Measurements from ENCODE around the gene PIP5K1B. TPM values are rescaled to one million over a fixed set of nuclear protein-coding genes. Genes with fewer than 3 reads are reported as not detected.

Gene PIP5K1B
- total and polyA plus RNA-seq, 2 donors (not counting 3 experiments of a cell fraction or from before 2014, with no cell fraction given) = 0.27 TPM; not detected in 1

- Histone ChIP-seq H3K36me3 (ENCODE audit: control insufficient read depth in 2 of 2, extremely low read depth in 1 of 2, insufficient read depth in 2 of 2, low read length in 2 of 2) (no peaks in the 10 kb centered on the region), H3K9me3 (replicated peaks; ENCODE audit: control insufficient read depth, insufficient read depth, low read length) (no peaks in the 10 kb centered on the region), H3K4me1 (ENCODE audit: control insufficient read depth, extremely low read depth, insufficient read depth, low read length) (no peaks in the 10 kb centered on the region), H3K79me2 (ENCODE audit: control insufficient read depth, insufficient read depth, low read length) (no peaks in the 10 kb centered on the region), H3K27me3 (ENCODE audit: control insufficient read depth in 2 of 2, insufficient read depth in 2 of 2, low read length in 2 of 2) (peaks cover 0 to 4% of the 10 kb centered on the region in 2 experiments), H2AFZ (ENCODE audit: low read depth, low read length) (no peak overlapping the region), H3K4me3 (replicated peaks in 1 of 3; ENCODE audit: insufficient read depth in 1 of 3, low read depth in 1 of 3, low read length in 3 of 3) (no peak overlapping the region), H4K20me1 (replicated peaks; ENCODE audit: control insufficient read depth, extremely low read depth, insufficient read depth, low read length) (no peaks in the 10 kb centered on the region), H3K9ac (replicated peaks; ENCODE audit: extremely low read depth, insufficient read depth, low read length) (no peak overlapping the region), H3K9me1 (replicated peaks; ENCODE audit: control insufficient read depth, extremely low read depth, insufficient read depth, low read length) (no peaks in the 10 kb centered on the region), H3K27ac (ENCODE audit: insufficient read depth, low read depth, low read length) (no peak overlapping the region), H3K4me2 (ENCODE audit: insufficient read depth, low read length) (no peak overlapping the region)
- intact Hi-C loops (cut with micrococcal nuclease) = no loop called here
- no peak for TF ChIP-seq POLR2A (IDR thresholded peaks at IDR 0.05; ENCODE audit: low read depth, low read length)
- no peak for TF ChIP-seq GATA2 (IDR thresholded peaks at IDR 0.05; ENCODE audit: insufficient read depth, insufficient read length, low read depth, low read length)
- TF ChIP-seq JUN (IDR thresholded peaks at IDR 0.05; ENCODE audit: borderline replicate concordance, insufficient read depth, insufficient read length, low read depth) = no peak
- no peak for TF ChIP-seq MYC (IDR thresholded peaks at IDR 0.05; ENCODE audit: low read depth, low read length)
- TF ChIP-seq, protein P1, sequence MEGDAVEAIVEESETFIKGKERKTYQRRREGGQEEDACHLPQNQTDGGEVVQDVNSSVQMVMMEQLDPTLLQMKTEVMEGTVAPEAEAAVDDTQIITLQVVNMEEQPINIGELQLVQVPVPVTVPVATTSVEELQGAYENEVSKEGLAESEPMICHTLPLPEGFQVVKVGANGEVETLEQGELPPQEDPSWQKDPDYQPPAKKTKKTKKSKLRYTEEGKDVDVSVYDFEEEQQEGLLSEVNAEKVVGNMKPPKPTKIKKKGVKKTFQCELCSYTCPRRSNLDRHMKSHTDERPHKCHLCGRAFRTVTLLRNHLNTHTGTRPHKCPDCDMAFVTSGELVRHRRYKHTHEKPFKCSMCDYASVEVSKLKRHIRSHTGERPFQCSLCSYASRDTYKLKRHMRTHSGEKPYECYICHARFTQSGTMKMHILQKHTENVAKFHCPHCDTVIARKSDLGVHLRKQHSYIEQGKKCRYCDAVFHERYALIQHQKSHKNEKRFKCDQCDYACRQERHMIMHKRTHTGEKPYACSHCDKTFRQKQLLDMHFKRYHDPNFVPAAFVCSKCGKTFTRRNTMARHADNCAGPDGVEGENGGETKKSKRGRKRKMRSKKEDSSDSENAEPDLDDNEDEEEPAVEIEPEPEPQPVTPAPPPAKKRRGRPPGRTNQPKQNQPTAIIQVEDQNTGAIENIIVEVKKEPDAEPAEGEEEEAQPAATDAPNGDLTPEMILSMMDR (IDR thresholded peaks at IDR 0.05; ENCODE audit: extremely low read depth in 1 of 2, insufficient read depth in 1 of 2, low read depth in 1 of 2, low read length in 2 of 2) = no peak
- TF ChIP-seq EZH2 (IDR thresholded peaks at IDR 0.05; ENCODE audit: borderline replicate concordance, low read depth, low read length, severe bottlenecking) = no peak
- no peak for TF ChIP-seq FOS (IDR thresholded peaks at IDR 0.05; ENCODE audit: borderline replicate concordance, insufficient read depth, low read length)
- TF ChIP-seq POLR2AphosphoS5 (IDR thresholded peaks at IDR 0.05; ENCODE audit: insufficient read depth, low read depth, low read length) = no peak
- TF ChIP-seq MAX (IDR thresholded peaks at IDR 0.05; ENCODE audit: insufficient read depth, insufficient read length) = no peak
- DNase-seq (ENCODE audit: low read depth, low spot score) (no peak), FAIRE-seq (no peak)
- CTCF ChIA-PET = no interaction called here
- dilution Hi-C loops (cut with MboI; ENCODE audit: extremely low pct_ligation_motif_present, low sequenced_read_pairs) = no loop called here
- POLR2A ChIA-PET = no interaction called here
- BruUV-seq (replicated peaks) = no TSS peak
Measured at GRCh38 chr9:68887232-68887631, 182.2 kb downstream of the PIP5K1B start.
